Right lobe of liver (tissue), 6 donors: Measurements from ENCODE around the gene IRF9. TPM values are rescaled to one million over a fixed set of nuclear protein-coding genes. Genes with fewer than 3 reads are reported as not detected.
"Not testable (repeated sequence)": the region's sequence is repeated elsewhere in the genome, so short reads cannot be mapped to it uniquely, and the experiment has no call there.

ENCODE experiments used
- ATAC-seq, 4 donors: fragments of 200-7000 bp; cut with Tn5 transposase; one replicate each; pipeline ENCODE4 v1.9.1; 2020; ENCODE audit warnings: mild to moderate bottlenecking in 4 of 4, moderate library complexity in 4 of 4
- DNase-seq, 3 donors: peaks; one replicate each; pipeline ENCODE4 v3.0.0-alpha.2; 2020
- H3K27ac ChIP-seq, 3 donors: fragments of 200-600 bp; one replicate each; pipeline ENCODE4 v1.8.0; 2022
- H3K27me3 ChIP-seq, 2 donors: fragments of 200-600 bp; one replicate each; pipeline ENCODE4 v1.8.0; 2022
- H3K36me3 ChIP-seq, 4 donors: fragments of 200-600 bp; sonication (generic) in 1 of 4; one replicate each; pipeline versions ENCODE4 v1.5.1 to v1.8.0; 2017 to 2022; ENCODE audit warnings: control low read depth in 1 of 4
- H3K4me1 ChIP-seq, 4 donors: fragments of 200-600 bp; sonication (generic) in 1 of 4; one replicate each; pipeline versions ENCODE4 v1.5.1 to v1.8.0; 2017 to 2022; ENCODE audit warnings: control low read depth in 1 of 4
- H3K4me3 ChIP-seq, 3 donors: fragments of 200-600 bp; one replicate each; pipeline ENCODE4 v1.8.0; 2022
- H3K9me3 ChIP-seq, 4 donors: fragments of 200-600 bp; sonication (generic) in 1 of 4; one replicate each; pipeline versions ENCODE4 v1.5.1 to v1.8.0; 2017 to 2022; ENCODE audit warnings: control low read depth in 1 of 4
- POLR2A ChIP-seq: fragments of 450-650 bp; IDR thresholded peaks from one replicate; pipeline ENCODE4 v1.6.1; 2017; ENCODE audit warnings: antibody characterized with exemption, mild to moderate bottlenecking
- WGBS: methylation state at CpG from one replicate; pipeline ENCODE4 v1.1.6; 2018; ENCODE audit warnings: low coverage, low lambda C conversion rate; ENCODE audit not compliant: insufficient coverage; ENCODE audit errors: missing lambda C conversion rate; 5-methylcytosine and 5-hydroxymethylcytosine counted together
- intact Hi-C, 2 donors: fragments of 100-400 bp; cut with DNase I; formaldehyde crosslinking; loops; one replicate each; pipeline versions ENCODE4 v1.11.2 to v1.14.1; 2022
- total RNA-seq, 6 experiments: library from RNA; depleted of rRNA in 2 of 6; stranded (reverse); fragments of >200 nt in 2 of 6; fragmentation: NEBNext Ultra II Directional in 3 of 6; extraction: Animal tissue kit (Norgen Biotek cat#: 25700) in 3 of 6; gene quantifications; one replicate each; pipeline versions ENCODE4 v1.1.0 to v1.2.4, GENCODE V29; 2016 to 2023
- TF ChIP-seq, protein P1 (sequence below), 4 donors: fragments of 200-600 bp in 3 of 4; fragments of 450-650 bp in 1 of 4; IDR thresholded peaks; one replicate each; pipeline versions ENCODE4 v1.5.1 to v1.8.0; 2016 to 2022; ENCODE audit warnings: antibody characterized with exemption in 4 of 4, mild to moderate bottlenecking in 2 of 4
- donor health status: DM: no; HTN: yes; CAD: no.
- donor health status: DM: no; HTN: no; CAD: no.
- donor health status: DM: no; HTN: no; CAD: no.
- donor health status: DM: no; HTN: yes; CAD: no.
- donor health status: DM: no; HTN: yes; CAD: no.

The IRF9 gene
- total RNA-seq, 6 experiments from 2014 or later: 17.4 to 66.6 (median 37.2) TPM

DNA sequence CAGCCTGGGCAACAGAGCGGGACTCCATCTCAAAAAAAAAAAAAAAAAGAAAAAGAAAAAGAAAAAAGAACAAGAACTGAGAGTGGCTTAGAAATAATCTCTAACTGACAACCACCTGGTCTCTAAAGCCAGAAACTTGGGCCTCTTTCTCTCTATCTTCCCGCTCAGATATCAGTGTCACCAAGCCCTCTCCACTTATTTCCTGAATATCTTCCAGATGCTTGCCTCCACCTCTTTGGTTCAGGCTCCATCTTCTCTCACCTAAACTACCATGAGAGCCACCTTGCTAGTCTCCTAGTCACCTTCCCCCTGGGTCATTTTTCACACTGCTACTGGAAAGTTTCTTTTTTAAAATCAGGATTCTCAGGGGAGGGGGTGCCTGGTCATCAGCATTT lies 36.0 kb downstream of the IRF9 start:
- H3K9me3 ChIP-seq: no peaks in the 10 kb centered on the region
- H3K4me3 ChIP-seq: no peak overlapping the region
- intact Hi-C loops: no loop called here
- no peak for DNase-seq
- H3K27ac ChIP-seq: no peak overlapping the region
- peaks cover 0 to 40% (median 7%) of the 10 kb centered on the region in 4 donors for H3K4me1 ChIP-seq
- no peaks in the 10 kb centered on the region for H3K27me3 ChIP-seq
- H3K36me3 ChIP-seq: peaks cover 0 to 9% (median 0%) of the 10 kb centered on the region in 4 donors
- ATAC-seq: no peak
- no peak for TF ChIP-seq POLR2A
- TF ChIP-seq, protein P1, sequence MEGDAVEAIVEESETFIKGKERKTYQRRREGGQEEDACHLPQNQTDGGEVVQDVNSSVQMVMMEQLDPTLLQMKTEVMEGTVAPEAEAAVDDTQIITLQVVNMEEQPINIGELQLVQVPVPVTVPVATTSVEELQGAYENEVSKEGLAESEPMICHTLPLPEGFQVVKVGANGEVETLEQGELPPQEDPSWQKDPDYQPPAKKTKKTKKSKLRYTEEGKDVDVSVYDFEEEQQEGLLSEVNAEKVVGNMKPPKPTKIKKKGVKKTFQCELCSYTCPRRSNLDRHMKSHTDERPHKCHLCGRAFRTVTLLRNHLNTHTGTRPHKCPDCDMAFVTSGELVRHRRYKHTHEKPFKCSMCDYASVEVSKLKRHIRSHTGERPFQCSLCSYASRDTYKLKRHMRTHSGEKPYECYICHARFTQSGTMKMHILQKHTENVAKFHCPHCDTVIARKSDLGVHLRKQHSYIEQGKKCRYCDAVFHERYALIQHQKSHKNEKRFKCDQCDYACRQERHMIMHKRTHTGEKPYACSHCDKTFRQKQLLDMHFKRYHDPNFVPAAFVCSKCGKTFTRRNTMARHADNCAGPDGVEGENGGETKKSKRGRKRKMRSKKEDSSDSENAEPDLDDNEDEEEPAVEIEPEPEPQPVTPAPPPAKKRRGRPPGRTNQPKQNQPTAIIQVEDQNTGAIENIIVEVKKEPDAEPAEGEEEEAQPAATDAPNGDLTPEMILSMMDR (IDR thresholded peaks at IDR 0.05): no peak
- 100% methylated on average over 1 of the region's 2 CpGs for WGBS

DNA sequence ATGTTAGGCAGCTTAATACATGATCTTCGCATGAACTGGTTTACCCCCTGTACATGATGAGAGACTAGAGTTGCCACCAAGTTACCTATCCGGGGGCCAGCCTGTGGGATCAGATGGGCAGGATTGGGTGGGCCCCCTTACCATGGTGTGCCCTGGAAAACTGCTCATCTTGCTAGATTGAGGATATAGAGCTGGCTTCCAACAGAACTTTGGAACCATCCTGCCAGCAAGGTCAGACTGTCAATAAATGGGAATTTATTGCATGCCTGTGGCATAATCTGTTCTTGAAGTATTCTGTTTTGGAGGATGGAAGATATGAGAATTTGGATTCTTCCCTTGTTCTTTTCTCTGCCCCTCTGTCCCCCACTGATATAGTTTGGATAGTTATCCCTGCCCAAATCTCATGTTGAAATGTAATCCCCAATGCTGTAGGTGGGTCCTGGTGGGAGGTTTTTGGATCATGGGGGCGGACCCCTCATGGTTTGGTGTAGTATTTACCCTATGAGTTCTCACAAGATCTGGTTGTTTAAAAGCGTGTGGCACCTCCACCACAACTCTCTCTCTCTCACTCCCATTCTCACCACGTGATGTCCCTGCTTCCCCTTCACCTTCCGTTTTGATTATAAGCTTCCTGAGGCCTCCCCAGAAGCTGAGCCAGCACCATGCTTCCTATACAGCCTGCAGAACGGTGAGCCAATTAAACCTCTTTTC lies 37.9 kb downstream of the IRF9 start:
- no peaks in the 10 kb centered on the region for H3K36me3 ChIP-seq
- H3K4me1 ChIP-seq: peaks cover 0 to 39% (median 7%) of the 10 kb centered on the region in 4 donors
- intact Hi-C loops: no loop called here
- WGBS: 69% methylated on average over 7 of the region's 7 CpGs
- no peak for TF ChIP-seq POLR2A
- TF ChIP-seq, protein P1 (IDR thresholded peaks at IDR 0.05): no peak
- H3K4me3 ChIP-seq: no peak overlapping the region
- ATAC-seq: no peak
- H3K9me3 ChIP-seq: no peaks in the 10 kb centered on the region
- H3K27ac ChIP-seq: no peak overlapping the region
- H3K27me3 ChIP-seq: no peaks in the 10 kb centered on the region
- no peak for DNase-seq

DNA sequence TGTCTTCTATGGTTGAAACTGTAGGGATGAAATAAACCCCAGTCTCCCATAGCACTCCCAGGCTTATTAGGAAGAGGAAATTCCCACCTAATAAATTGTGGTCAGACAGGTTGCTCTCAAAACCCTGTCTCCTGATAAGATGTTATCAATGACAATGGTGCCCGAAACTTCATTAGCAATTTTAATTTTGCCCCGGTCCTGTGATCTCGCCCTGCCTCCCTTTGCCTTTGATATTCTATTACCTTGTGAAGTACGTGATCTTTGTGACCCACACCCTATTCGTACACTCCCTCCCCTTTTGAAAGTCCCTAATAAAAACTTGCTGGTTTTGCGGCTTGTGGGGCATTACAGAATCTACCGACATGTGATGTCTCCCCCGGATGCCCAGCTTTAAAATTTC lies 41.5 kb downstream of the IRF9 start:
- H3K9me3 ChIP-seq, intact Hi-C loops, H3K4me3 ChIP-seq, DNase-seq, H3K27me3 ChIP-seq, ATAC-seq, H3K27ac ChIP-seq: not testable (repeated sequence)
- 93% methylated on average over 8 of the region's 8 CpGs for WGBS
- H3K36me3 ChIP-seq: peaks cover 0 to 18% (median 0%) of the 10 kb centered on the region in 4 donors
- peaks cover 0 to 15% (median 5%) of the 10 kb centered on the region in 4 donors for H3K4me1 ChIP-seq

DNA sequence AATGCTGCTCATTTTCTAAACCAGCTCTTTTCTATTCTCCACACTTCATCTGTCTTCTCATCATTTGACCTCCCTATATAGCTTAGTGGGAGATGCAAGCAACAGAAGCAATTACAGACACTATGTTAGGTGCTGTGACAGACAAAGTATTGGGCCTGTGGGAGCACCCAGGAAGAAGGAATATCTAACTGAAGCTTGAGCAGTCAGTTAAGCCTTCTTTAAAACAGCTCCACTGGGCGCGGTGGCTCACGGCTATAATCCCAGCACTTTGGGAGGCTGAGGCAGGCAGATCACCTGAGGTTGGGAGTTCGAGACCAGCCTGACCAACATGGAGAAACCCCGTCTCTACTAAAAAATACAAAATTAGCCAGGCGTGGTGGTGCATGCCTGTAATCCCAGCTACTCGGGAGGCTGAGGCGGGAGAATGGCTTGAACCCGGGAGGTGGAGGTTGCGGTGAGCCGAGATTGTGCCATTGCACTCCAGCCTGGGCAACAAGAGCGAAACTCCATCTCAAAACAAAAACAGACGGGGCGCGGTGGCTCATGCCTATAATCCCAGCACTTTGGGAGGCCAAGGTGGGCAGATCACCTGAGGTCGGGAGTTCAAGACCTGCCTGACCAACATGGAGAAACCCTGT lies 42.3 kb downstream of the IRF9 start:
- H3K36me3 ChIP-seq: peaks cover 0 to 26% (median 0%) of the 10 kb centered on the region in 4 donors
- H3K9me3 ChIP-seq, H3K4me3 ChIP-seq, H3K27me3 ChIP-seq, ATAC-seq, H3K27ac ChIP-seq, intact Hi-C loops, DNase-seq, H3K4me1 ChIP-seq: not testable (repeated sequence)
- WGBS: 94% methylated on average over 8 of the region's 16 CpGs

DNA sequence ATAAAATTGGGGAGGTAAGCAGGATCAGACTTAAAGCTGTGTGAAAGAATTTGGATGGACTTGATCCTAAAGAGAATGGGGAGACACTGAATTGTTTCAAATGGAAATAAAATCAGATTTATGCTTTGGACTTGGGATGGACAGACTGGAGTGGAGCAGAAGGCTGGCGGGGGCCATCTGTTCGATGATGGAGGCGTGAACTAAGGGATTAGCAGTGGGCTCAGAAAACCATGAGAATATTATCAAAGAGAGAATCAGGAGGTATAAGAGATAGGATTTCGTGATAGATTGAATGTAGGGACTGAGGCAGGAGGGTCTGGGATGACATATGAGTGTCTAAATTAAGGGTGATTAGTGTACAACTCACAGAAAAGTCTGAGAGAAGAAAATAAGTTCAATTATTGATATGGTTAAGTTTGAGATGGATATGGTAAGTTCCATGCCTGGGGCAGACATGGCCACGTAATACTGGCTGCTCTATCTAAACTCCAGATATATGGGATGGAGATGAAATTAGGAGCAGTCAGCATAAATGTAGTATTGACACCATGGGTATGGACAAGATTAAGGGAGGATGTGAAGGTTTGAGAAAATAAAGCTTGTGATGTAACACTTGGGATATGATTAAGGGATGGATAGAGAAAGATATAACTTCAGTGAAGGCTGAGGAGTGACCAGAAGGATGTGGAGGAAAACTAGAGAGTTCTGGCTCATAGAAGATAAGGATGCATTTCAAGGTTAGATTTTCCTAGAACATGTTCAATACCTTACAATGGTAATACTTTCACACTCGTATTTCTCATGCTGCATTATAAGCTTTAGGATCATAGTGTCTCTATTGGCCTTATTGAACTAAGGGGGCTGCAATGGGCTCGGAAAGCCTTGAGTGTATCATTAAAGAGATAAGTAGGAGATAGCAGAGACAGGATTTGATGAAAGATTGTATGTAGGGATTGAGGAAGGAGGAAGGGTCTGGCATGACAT lies 43.4 kb downstream of the IRF9 start:
- TF ChIP-seq, protein P1 (IDR thresholded peaks at IDR 0.05): no peak
- no peak for TF ChIP-seq POLR2A
- 91% methylated on average over 5 of the region's 7 CpGs for WGBS
- H3K27me3 ChIP-seq: no peaks in the 10 kb centered on the region
- no peaks in the 10 kb centered on the region for H3K4me1 ChIP-seq
- no peak for DNase-seq
- no peak for ATAC-seq
- H3K9me3 ChIP-seq: no peaks in the 10 kb centered on the region
- intact Hi-C loops: no loop called here
- no peak overlapping the region for H3K4me3 ChIP-seq
- H3K36me3 ChIP-seq: peaks cover 0 to 37% (median 0%) of the 10 kb centered on the region in 4 donors
- no peak overlapping the region for H3K27ac ChIP-seq
